Panc1 (cell line): ENCODE results near the gene ACVR1B. TPM values are rescaled to one million over a fixed set of nuclear protein-coding genes. Genes with fewer than 3 reads are reported as not detected.
"Not testable (repeated sequence)": the region's sequence is repeated elsewhere in the genome, so short reads cannot be mapped to it uniquely, and the experiment has no call there.

Experiments used
- ATAC-seq: fragments of 200-7000 bp; cut with Tn5 transposase; 2 replicates; pipeline ENCODE4 v1.9.1; 2020; ENCODE audit warnings: mild to moderate bottlenecking, moderate library complexity
- BruUV-seq: library from RNA; stranded (reverse); fragments of 400-500 nt; replicated peaks from 2 replicates; lab custom pipeline; 2021; lab: Mats Ljungman, UMichigan
- CTCF ChIA-PET: fragments of 300-600 bp; sonication (Branson Sonifier 250); formaldehyde crosslinking; loops from one replicate; lab custom pipeline; 2022; ENCODE audit warnings: antibody characterized with exemption; lab: Charles Lee
- POLR2A ChIA-PET: fragments of 300-600 bp; sonication (Branson Sonifier 250); formaldehyde crosslinking; loops from one replicate; lab custom pipeline; 2022; ENCODE audit warnings: antibody characterized with exemption; lab: Charles Lee
- DNase-seq: peaks from one replicate; pipeline ENCODE4 v3.0.0-alpha.2; 2010; ENCODE audit warnings: low read depth, low spot score
- H3K27ac ChIP-seq: 2 replicates; pipeline ENCODE4 v1.5.1; 2011; ENCODE audit warnings: mild to moderate bottlenecking, low read length, inconsistent platforms
- H3K27me3 ChIP-seq: fragments of 200-500 bp; sonication (Bioruptor generic); 2 replicates; pipeline ENCODE4 v1.6.0; 2014; ENCODE audit warnings: low read length, inconsistent platforms; ENCODE audit not compliant: control insufficient read depth, insufficient read depth
- H3K36me3 ChIP-seq: fragments of 200-500 bp; sonication (Bioruptor generic); 2 replicates; pipeline ENCODE4 v1.5.1; 2014; ENCODE audit warnings: inconsistent platforms, mild to moderate bottlenecking, low read length, moderate library complexity; ENCODE audit not compliant: control insufficient read depth, insufficient read depth
- H3K4me1 ChIP-seq: 2 replicates; pipeline ENCODE4 v1.5.1; 2011; ENCODE audit warnings: inconsistent platforms, mild to moderate bottlenecking, low read length, moderate library complexity; ENCODE audit not compliant: control insufficient read depth, insufficient read depth
- H3K4me3 ChIP-seq, 2 experiments: 2 replicates each; pipeline ENCODE4 v1.5.1; 2011 to 2012; ENCODE audit warnings: low read depth in 2 of 2, low read length in 2 of 2, mild to moderate bottlenecking in 2 of 2, inconsistent platforms in 1 of 2, moderate library complexity in 1 of 2
- H3K9me3 ChIP-seq: fragments of 200-500 bp; sonication (Bioruptor generic); 2 replicates; pipeline ENCODE4 v1.5.1; 2014; ENCODE audit warnings: low read depth, mild to moderate bottlenecking, inconsistent platforms, low read length, moderate library complexity; ENCODE audit not compliant: control insufficient read depth, insufficient read depth
- POLR2AphosphoS5 ChIP-seq: IDR thresholded peaks from 2 replicates; pipeline ENCODE4 v1.6.1; 2012; ENCODE audit warnings: mild to moderate bottlenecking, low read depth, low read length, moderate library complexity
- SIN3A ChIP-seq: IDR thresholded peaks from 2 replicates; pipeline ENCODE4 v1.6.1; 2012; ENCODE audit warnings: low read depth, mild to moderate bottlenecking, low read length, moderate library complexity, borderline replicate concordance; ENCODE audit not compliant: insufficient read depth
- in situ Hi-C: cut with HindIII; loops from 2 replicates; pipeline ENCODE4 v1.10.0; 2016; ENCODE audit warnings: low sequenced_read_pairs, low pct_unique_long_range_greater_than_20kb
- intact Hi-C: fragments of 100-400 bp; cut with micrococcal nuclease; formaldehyde crosslinking; loops from one replicate; pipeline ENCODE4 v1.10.0; 2022; ENCODE audit not compliant: unreplicated experiment
- total RNA-seq: library from RNA; stranded (reverse); gene quantifications from one replicate; pipeline ENCODE4 v1.2.1, GENCODE V29; 2021; ENCODE audit not compliant: unreplicated experiment
- TF ChIP-seq, protein P1 (sequence below), 2 experiments: IDR thresholded peaks; 2 replicates each; pipeline ENCODE4 v1.6.1; 2011 to 2012; ENCODE audit warnings: low read depth in 2 of 2, control low read depth in 1 of 2, low read length in 1 of 2, mild to moderate bottlenecking in 1 of 2, moderate library complexity in 1 of 2; ENCODE audit not compliant: insufficient read depth in 1 of 2
- TF ChIP-seq, protein P2 (sequence below): fragments of 450-650 bp; IDR thresholded peaks from 2 replicates; pipeline ENCODE4 v1.5.1; 2017; ENCODE audit warnings: mild to moderate bottlenecking

Gene ACVR1B
- total RNA-seq, 1 experiment from 2014 or later, result 23.0 TPM

DNA sequence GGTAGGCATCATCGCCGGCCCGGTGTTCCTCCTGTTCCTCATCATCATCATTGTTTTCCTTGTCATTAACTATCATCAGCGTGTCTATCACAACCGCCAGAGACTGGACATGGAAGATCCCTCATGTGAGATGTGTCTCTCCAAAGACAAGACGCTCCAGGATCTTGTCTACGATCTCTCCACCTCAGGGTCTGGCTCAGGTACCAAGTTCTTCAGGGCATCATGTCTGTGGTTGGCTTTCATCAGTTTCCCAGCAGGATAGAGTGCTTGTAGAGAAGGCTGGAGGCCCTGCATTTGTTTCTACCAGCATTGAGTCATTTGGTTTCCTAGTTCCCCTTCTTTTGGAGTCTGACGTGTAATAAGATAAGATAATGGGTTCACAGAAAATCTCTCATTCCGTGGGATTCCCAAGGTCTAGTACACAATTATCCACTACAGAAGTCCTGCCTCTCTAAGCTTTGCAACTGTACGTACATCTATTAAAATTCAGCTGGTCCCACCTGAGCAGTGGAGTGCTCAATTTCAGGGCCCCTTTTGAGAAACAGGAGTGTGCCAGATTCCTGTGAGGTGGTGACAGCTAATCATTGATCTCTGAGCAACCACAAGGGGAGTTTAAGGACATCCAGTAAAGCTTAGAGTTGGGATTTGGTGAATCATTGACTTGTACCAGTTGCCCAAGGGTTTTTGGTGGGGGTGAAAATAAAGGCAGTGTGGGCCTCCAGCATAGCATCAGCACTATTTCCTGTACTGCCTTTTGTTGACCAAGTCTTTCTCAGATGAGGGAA lies 25.1 kb downstream of the ACVR1B start:
- CTCF ChIA-PET, result no interaction called here
- no peak overlapping the region for H3K4me3 ChIP-seq
- H3K27me3 ChIP-seq, result no peaks in the 10 kb centered on the region
- ATAC-seq, result no peak
- H3K36me3 ChIP-seq, result no peaks in the 10 kb centered on the region; the same call in 1 of the 2 replicates
- BruUV-seq, result no TSS peak
- no peak for DNase-seq
- TF ChIP-seq, protein P1, sequence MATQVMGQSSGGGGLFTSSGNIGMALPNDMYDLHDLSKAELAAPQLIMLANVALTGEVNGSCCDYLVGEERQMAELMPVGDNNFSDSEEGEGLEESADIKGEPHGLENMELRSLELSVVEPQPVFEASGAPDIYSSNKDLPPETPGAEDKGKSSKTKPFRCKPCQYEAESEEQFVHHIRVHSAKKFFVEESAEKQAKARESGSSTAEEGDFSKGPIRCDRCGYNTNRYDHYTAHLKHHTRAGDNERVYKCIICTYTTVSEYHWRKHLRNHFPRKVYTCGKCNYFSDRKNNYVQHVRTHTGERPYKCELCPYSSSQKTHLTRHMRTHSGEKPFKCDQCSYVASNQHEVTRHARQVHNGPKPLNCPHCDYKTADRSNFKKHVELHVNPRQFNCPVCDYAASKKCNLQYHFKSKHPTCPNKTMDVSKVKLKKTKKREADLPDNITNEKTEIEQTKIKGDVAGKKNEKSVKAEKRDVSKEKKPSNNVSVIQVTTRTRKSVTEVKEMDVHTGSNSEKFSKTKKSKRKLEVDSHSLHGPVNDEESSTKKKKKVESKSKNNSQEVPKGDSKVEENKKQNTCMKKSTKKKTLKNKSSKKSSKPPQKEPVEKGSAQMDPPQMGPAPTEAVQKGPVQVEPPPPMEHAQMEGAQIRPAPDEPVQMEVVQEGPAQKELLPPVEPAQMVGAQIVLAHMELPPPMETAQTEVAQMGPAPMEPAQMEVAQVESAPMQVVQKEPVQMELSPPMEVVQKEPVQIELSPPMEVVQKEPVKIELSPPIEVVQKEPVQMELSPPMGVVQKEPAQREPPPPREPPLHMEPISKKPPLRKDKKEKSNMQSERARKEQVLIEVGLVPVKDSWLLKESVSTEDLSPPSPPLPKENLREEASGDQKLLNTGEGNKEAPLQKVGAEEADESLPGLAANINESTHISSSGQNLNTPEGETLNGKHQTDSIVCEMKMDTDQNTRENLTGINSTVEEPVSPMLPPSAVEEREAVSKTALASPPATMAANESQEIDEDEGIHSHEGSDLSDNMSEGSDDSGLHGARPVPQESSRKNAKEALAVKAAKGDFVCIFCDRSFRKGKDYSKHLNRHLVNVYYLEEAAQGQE (IDR thresholded peaks at IDR 0.05; ENCODE audit: insufficient read depth in 1 of 2, low read depth in 2 of 2, low read length in 1 of 2), result no peak
- TF ChIP-seq, protein P2, sequence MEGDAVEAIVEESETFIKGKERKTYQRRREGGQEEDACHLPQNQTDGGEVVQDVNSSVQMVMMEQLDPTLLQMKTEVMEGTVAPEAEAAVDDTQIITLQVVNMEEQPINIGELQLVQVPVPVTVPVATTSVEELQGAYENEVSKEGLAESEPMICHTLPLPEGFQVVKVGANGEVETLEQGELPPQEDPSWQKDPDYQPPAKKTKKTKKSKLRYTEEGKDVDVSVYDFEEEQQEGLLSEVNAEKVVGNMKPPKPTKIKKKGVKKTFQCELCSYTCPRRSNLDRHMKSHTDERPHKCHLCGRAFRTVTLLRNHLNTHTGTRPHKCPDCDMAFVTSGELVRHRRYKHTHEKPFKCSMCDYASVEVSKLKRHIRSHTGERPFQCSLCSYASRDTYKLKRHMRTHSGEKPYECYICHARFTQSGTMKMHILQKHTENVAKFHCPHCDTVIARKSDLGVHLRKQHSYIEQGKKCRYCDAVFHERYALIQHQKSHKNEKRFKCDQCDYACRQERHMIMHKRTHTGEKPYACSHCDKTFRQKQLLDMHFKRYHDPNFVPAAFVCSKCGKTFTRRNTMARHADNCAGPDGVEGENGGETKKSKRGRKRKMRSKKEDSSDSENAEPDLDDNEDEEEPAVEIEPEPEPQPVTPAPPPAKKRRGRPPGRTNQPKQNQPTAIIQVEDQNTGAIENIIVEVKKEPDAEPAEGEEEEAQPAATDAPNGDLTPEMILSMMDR, result no peak
- no peaks in the 10 kb centered on the region for H3K9me3 ChIP-seq
- no peaks in the 10 kb centered on the region for H3K4me1 ChIP-seq
- POLR2A ChIA-PET, result no interaction called here
- in situ Hi-C loops, result no loop called here
- no peak overlapping the region for H3K27ac ChIP-seq
- intact Hi-C loops, result no loop called here

DNA sequence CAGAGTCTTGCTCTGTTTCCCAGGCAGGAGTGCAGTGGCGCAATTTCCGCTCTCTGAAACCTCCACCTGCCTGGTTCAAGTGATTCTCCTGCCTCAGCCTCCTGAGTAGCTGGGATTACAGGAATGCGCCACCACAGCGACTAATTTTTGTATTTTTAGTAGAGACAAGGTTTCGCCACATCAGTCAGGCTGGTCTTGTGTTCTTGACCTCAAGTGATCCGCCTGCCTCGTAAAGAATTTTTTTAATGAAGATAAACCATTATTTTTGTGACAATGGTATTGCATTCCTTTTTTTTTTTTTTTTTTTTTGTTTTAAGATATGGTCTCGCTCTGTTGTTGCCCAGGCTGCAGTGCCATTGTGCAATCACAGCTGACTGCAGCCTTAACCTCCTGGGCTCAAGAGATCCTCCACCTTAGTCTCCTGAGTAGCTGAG lies 25.8 kb downstream of the ACVR1B start:
- no peak overlapping the region for H3K27ac ChIP-seq
- no peak for ATAC-seq
- H3K4me1 ChIP-seq, result no peaks in the 10 kb centered on the region
- H3K4me3 ChIP-seq, result no peak overlapping the region
- peaks cover under 1% of the 10 kb centered on the region; the same call in 1 of the 2 replicates for H3K36me3 ChIP-seq
- no TSS peak for BruUV-seq
- no peaks in the 10 kb centered on the region for H3K9me3 ChIP-seq
- H3K27me3 ChIP-seq, result no peaks in the 10 kb centered on the region
- in situ Hi-C loops (no loop called here), intact Hi-C loops (no loop called here)
- CTCF ChIA-PET, result interaction anchor here (0.9 kb wide), 1 partner anchor 26 kb away, joined by 7 read pairs; no protein-coding TSS in a partner anchor
- POLR2A ChIA-PET, result interaction anchor here (0.7 kb wide), 1 partner anchor 1246 kb away, joined by 5 read pairs; no protein-coding TSS in a partner anchor
- DNase-seq, result no peak
- TF ChIP-seq POLR2AphosphoS5 (no peak), SIN3A (no peak)
- TF ChIP-seq, protein P1 (IDR thresholded peaks at IDR 0.05; ENCODE audit: insufficient read depth in 1 of 2, low read depth in 2 of 2, low read length in 1 of 2), result no peak

DNA sequence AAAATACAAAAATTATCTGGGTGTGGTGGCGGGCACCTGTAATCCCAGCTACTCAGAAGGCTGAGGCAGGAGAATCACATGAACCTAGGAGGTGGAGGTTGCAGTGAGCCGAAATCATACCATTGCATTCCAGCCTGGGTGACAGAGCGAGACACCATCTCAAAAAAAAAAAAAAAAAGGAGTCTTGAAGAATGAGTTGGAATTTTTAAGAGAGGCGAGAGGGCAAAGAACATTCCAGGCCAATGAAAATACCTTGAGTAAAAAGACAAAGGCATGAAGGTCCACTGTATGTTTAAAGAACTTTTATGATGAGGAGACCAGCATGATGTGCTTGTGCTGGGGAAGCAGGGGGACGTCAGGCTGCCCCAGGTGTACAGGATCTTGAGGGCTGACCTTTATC lies 27.8 kb downstream of the ACVR1B start:
- H3K4me3 ChIP-seq, H3K36me3 ChIP-seq, H3K27me3 ChIP-seq, H3K4me1 ChIP-seq, POLR2A ChIA-PET, H3K27ac ChIP-seq, DNase-seq, BruUV-seq, ATAC-seq, H3K9me3 ChIP-seq, in situ Hi-C loops, intact Hi-C loops: not testable (repeated sequence)
- CTCF ChIA-PET, result interaction anchor here (0.6 to 0.7 kb wide), 2 partner anchors 87 to 103 kb away, joined by 7 to 8 read pairs; no protein-coding TSS in a partner anchor
